CD4-positive, alpha-beta T cell treated with Interleukin-17A for 1 hour (primary cell): Measurements from ENCODE around the gene KCNC4.

Source experiments
- DNase-seq: peaks from one replicate; pipeline ENCODE4 v3.0.0-alpha.2; 2020

KCNC4 gene

GRCh38 chr1:110258734-110259133 is 48.6 kb downstream of the KCNC4 start:
- no peak for DNase-seq

GRCh38 chr1:110259770-110260169 is 49.7 kb downstream of the KCNC4 start:
- DNase-seq: no peak
